ENCODE results near the gene ENDOG.
"Not testable (repeated sequence)": the region's sequence is repeated elsewhere in the genome, so short reads cannot be mapped to it uniquely, and the experiment has no call there.

Gene ENDOG

GRCh38 chr9:128829477-128830251 lies 11.4 kb downstream of the ENDOG start, which contains the start of gene SPOUT1:
Gene SPOUT1 (minus strand): TSS chr9:128829794. CDS start chr9:128829780, 14 bp downstream.
- DNase-seq = peak; percentile 54

- no peak for DNase-seq
These were observed 15.4 kb downstream of the ENDOG start for GRCh38 chr9:128833696-128834095.

GRCh38 chr9:128835246-128836210 lies 17.2 kb downstream of the ENDOG start:
- no peak for DNase-seq

- no peak for DNase-seq
These were observed 18.3 kb downstream of the ENDOG start for GRCh38 chr9:128836509-128837145.

- no peak for DNase-seq
These were observed 20.0 kb downstream of the ENDOG start for GRCh38 chr9:128838338-128838737.

GRCh38 chr9:128840524-128840923 lies 22.2 kb downstream of the ENDOG start:
- DNase-seq = no peak

GRCh38 chr9:128841694-128842492 lies 23.6 kb downstream of the ENDOG start:
- DNase-seq = no peak

GRCh38 chr9:128843171-128843570 lies 24.9 kb downstream of the ENDOG start:
- DNase-seq = not testable (repeated sequence)

- DNase-seq = no peak
These were observed 27.1 kb downstream of the ENDOG start for GRCh38 chr9:128845186-128845931.

- DNase-seq = no peak
These were observed 28.4 kb downstream of the ENDOG start for GRCh38 chr9:128846680-128847030.

GRCh38 chr9:128847803-128848202 lies 29.5 kb downstream of the ENDOG start:
- DNase-seq = no peak

GRCh38 chr9:128851024-128851423 lies 32.7 kb downstream of the ENDOG start:
- not testable (repeated sequence) for DNase-seq

- DNase-seq = not testable (repeated sequence)
These were observed 33.7 kb downstream of the ENDOG start for GRCh38 chr9:128851779-128852600.

GRCh38 chr9:128852646-128853045 lies 34.3 kb downstream of the ENDOG start:
- not testable (repeated sequence) for DNase-seq

GRCh38 chr9:128854454-128854853 lies 36.2 kb downstream of the ENDOG start:
- DNase-seq = not testable (repeated sequence)

- not testable (repeated sequence) for DNase-seq
These were observed 40.2 kb downstream of the ENDOG start for GRCh38 chr9:128858476-128858875.

- DNase-seq = no peak
These were observed 42.6 kb downstream of the ENDOG start for GRCh38 chr9:128860937-128861336.

GRCh38 chr9:128861501-128861900 lies 43.2 kb downstream of the ENDOG start:
- DNase-seq = no peak

- no peak for DNase-seq
These were observed 44.1 kb downstream of the ENDOG start for GRCh38 chr9:128862401-128862851.

- DNase-seq = no peak
These were observed 45.3 kb downstream of the ENDOG start for GRCh38 chr9:128863647-128864046.
